GM23338 (cell line): Measurements from ENCODE around the gene GRIK4. TPM values are rescaled to one million over a fixed set of nuclear protein-coding genes. Genes with fewer than 3 reads are reported as not detected.

Experiments used
- ATAC-seq: fragments of 200-7000 bp; cut with Tn5 transposase; 3 replicates; pipeline ENCODE4 v1.9.1; 2020
- DNase-seq: peaks from one replicate; pipeline ENCODE4 v3.0.0-alpha.2; 2015; ENCODE audit warnings: low spot score
- H2AFZ ChIP-seq: fragments of 200-600 bp; sonication (generic); 2 replicates; pipeline ENCODE4 v1.8.0; 2016; ENCODE audit warnings: antibody characterized with exemption, mild to moderate bottlenecking, moderate library complexity
- H3F3A ChIP-seq: fragments of 200-600 bp; sonication (generic); replicated peaks from 2 replicates; pipeline ENCODE4 v1.8.0; 2017; ENCODE audit warnings: antibody characterized with exemption, mixed run types, low read depth
- H3K27ac ChIP-seq: fragments of 200-600 bp; sonication (generic); 2 replicates; pipeline ENCODE4 v1.6.1; 2016; ENCODE audit warnings: low read depth
- H3K27me3 ChIP-seq: fragments of 200-600 bp; sonication (generic); 2 replicates; pipeline ENCODE4 v1.8.0; 2016; ENCODE audit warnings: mild to moderate bottlenecking, mixed run types, moderate library complexity; ENCODE audit not compliant: insufficient read depth
- H3K36me3 ChIP-seq: fragments of 200-600 bp; sonication (generic); 2 replicates; pipeline ENCODE4 v1.8.0; 2016; ENCODE audit warnings: mild to moderate bottlenecking; ENCODE audit not compliant: insufficient read depth
- H3K4me1 ChIP-seq: fragments of 200-600 bp; sonication (generic); 2 replicates; pipeline ENCODE4 v1.8.0; 2016; ENCODE audit warnings: mild to moderate bottlenecking, moderate library complexity; ENCODE audit not compliant: insufficient read depth
- H3K4me2 ChIP-seq: fragments of 200-600 bp; sonication (generic); 2 replicates; pipeline ENCODE4 v1.7.1; 2017; ENCODE audit warnings: mixed run types
- H3K4me3 ChIP-seq: fragments of 200-600 bp; sonication (generic); 2 replicates; pipeline ENCODE4 v1.6.1; 2016; ENCODE audit warnings: mixed run types
- H3K79me2 ChIP-seq: fragments of 200-600 bp; sonication (generic); replicated peaks from 2 replicates; pipeline ENCODE4 v1.8.0; 2017; ENCODE audit warnings: mild to moderate bottlenecking; ENCODE audit not compliant: insufficient read depth
- H3K9me2 ChIP-seq: fragments of 200-600 bp; sonication (generic); 2 replicates; pipeline ENCODE4 v1.8.0; 2017; ENCODE audit not compliant: insufficient read depth
- H4K20me1 ChIP-seq: fragments of 200-600 bp; sonication (generic); replicated peaks from 2 replicates; pipeline ENCODE4 v1.8.0; 2017; ENCODE audit warnings: mild to moderate bottlenecking; ENCODE audit not compliant: insufficient read depth
- H3K27ac Mint-ChIP-seq: 2 replicates; pipeline ENCODE4 v1.8.0; 2020; ENCODE audit warnings: inconsistent platforms, mild to moderate bottlenecking, moderate library complexity, mixed read lengths
- H3K27me3 Mint-ChIP-seq: 3 replicates; pipeline ENCODE4 v1.8.0; 2022; ENCODE audit warnings: low read depth, mild to moderate bottlenecking, moderate library complexity, mixed read lengths, inconsistent platforms; ENCODE audit not compliant: insufficient read depth, poor library complexity
- H3K36me3 Mint-ChIP-seq: 3 replicates; pipeline ENCODE4 v1.8.0; 2021; ENCODE audit warnings: low read depth, mild to moderate bottlenecking, inconsistent platforms, moderate library complexity, mixed read lengths
- H3K4me1 Mint-ChIP-seq: 3 replicates; pipeline ENCODE4 v1.8.0; 2020; ENCODE audit warnings: mild to moderate bottlenecking, inconsistent platforms, mixed read lengths
- H3K4me3 Mint-ChIP-seq: 3 replicates; pipeline ENCODE4 v1.8.0; 2021; ENCODE audit warnings: moderate library complexity, mild to moderate bottlenecking, inconsistent platforms, mixed read lengths
- H3K9me3 Mint-ChIP-seq: 3 replicates; pipeline ENCODE4 v1.8.0; 2020; ENCODE audit warnings: moderate library complexity, mild to moderate bottlenecking, inconsistent platforms, mixed read lengths
- CREB1 ChIP-seq: fragments of 250-450 bp; sonication (Bioruptor Pico); IDR thresholded peaks from 2 replicates; pipeline ENCODE4 v1.5.0; 2020; ENCODE audit warnings: low read depth, mild to moderate bottlenecking, moderate library complexity
- CTCF ChIP-seq, 2 experiments: fragments of 200-600 bp in 1 of 2; sonication (generic) in 1 of 2; conservative IDR thresholded peaks; 2 replicates each; pipeline versions ENCODE4 v1.5.1 to v1.6.1; 2016 to 2017; ENCODE audit warnings: antibody characterized with exemption in 2 of 2, low read depth in 2 of 2, mild to moderate bottlenecking in 2 of 2, moderate library complexity in 1 of 2
- ETS1 ChIP-seq: IDR thresholded peaks from 2 replicates; pipeline ENCODE4 v1.6.1; 2016; ENCODE audit warnings: antibody characterized with exemption
- EZH2 ChIP-seq: fragments of 200-600 bp; sonication (generic); IDR thresholded peaks from one replicate; pipeline ENCODE4 v1.8.0; 2017; ENCODE audit warnings: antibody characterized with exemption, mild to moderate bottlenecking, low read depth; ENCODE audit not compliant: unreplicated experiment
- EZH2phosphoT487 ChIP-seq: fragments of 200-600 bp; sonication (generic); IDR thresholded peaks from one replicate; pipeline ENCODE4 v1.8.1; 2018; ENCODE audit warnings: antibody characterized with exemption; ENCODE audit not compliant: unreplicated experiment
- JUNB ChIP-seq: IDR thresholded peaks from one replicate; pipeline ENCODE4 v1.6.1; 2016; ENCODE audit warnings: antibody characterized with exemption; ENCODE audit not compliant: unreplicated experiment
- NANOG ChIP-seq: IDR thresholded peaks from 2 replicates; pipeline ENCODE4 v1.6.1; 2016; ENCODE audit warnings: antibody characterized with exemption, borderline replicate concordance
- POLR2AphosphoS5 ChIP-seq: IDR thresholded peaks from 2 replicates; pipeline ENCODE4 v1.6.1; 2016; ENCODE audit warnings: antibody characterized with exemption, low read depth
- REST ChIP-seq: IDR thresholded peaks from one replicate; pipeline ENCODE4 v1.6.1; 2018; ENCODE audit warnings: antibody characterized with exemption; ENCODE audit not compliant: unreplicated experiment
- STAT1 ChIP-seq: IDR thresholded peaks from one replicate; pipeline ENCODE4 v1.6.1; 2016; ENCODE audit warnings: antibody characterized with exemption; ENCODE audit not compliant: unreplicated experiment
- ZNF114 ChIP-seq: fragments of 250-450 bp; sonication (Bioruptor Pico); IDR thresholded peaks from 2 replicates; pipeline ENCODE4 v1.5.0; 2020; ENCODE audit warnings: mild to moderate bottlenecking, moderate library complexity
- ZNF331 ChIP-seq: fragments of 250-450 bp; sonication (Bioruptor Pico); IDR thresholded peaks from 2 replicates; pipeline ENCODE4 v1.5.0; 2020; ENCODE audit warnings: low read depth, mild to moderate bottlenecking, moderate library complexity
- ZNF462 ChIP-seq: fragments of 250-450 bp; sonication (Bioruptor Pico); IDR thresholded peaks from 2 replicates; pipeline ENCODE4 v1.5.0; 2020; ENCODE audit warnings: mild to moderate bottlenecking, moderate library complexity
- polyA plus RNA-seq: library from polyadenylated mRNA; unstranded; fragments of >200 nt; fragmentation: Nextera tagmentation; extraction: Ambion mirVana; gene quantifications from 2 replicates; pipeline ENCODE4 v1.2.1, GENCODE V29; 2016
- total RNA-seq: library from RNA; depleted of rRNA; stranded (reverse); fragments of >200 nt; shearing (Covaris generic); gene quantifications from 2 replicates; pipeline ENCODE4 v1.2.3, GENCODE V29; 2014

GRIK4 gene
- total and polyA plus RNA-seq, 2 experiments from 2014 or later = 0.63 to 2.2 TPM

- peaks cover 3% of the 10 kb centered on the region; the same call in 1 of the 3 replicates for H3K9me3 Mint-ChIP-seq
These were observed 209.2 kb downstream of the GRIK4 start for GRCh38 chr11:120720760-120721159.

More at GRCh38 chr11:120720760-120721159, 209.2 kb downstream of the GRIK4 start:
- Mint-ChIP-seq H3K27ac (no peak overlapping the region), H3K36me3 (no peaks in the 10 kb centered on the region), H3K4me3 (no peak overlapping the region), H3K4me1 (peaks cover 32% of the 10 kb centered on the region), H3K27me3 (peaks cover 7% of the 10 kb centered on the region)
- Histone ChIP-seq H3K9me2 (no peaks in the 10 kb centered on the region), H3K79me2 (no peaks in the 10 kb centered on the region), H3K36me3 (no peaks in the 10 kb centered on the region), H3K4me2 (no peak overlapping the region), H3K27ac (no peak overlapping the region), H3F3A (no peaks in the 10 kb centered on the region), H3K27me3 (no peaks in the 10 kb centered on the region), H2AFZ (no peak overlapping the region), H3K4me3 (no peak overlapping the region), H4K20me1 (no peaks in the 10 kb centered on the region), H3K4me1 (peaks cover 19% of the 10 kb centered on the region)
- no peak for TF ChIP-seq ZNF114 (CRISPR knock-in tag)
- no peak for TF ChIP-seq JUNB
- TF ChIP-seq ZNF462 (CRISPR knock-in tag) = no peak
- TF ChIP-seq EZH2phosphoT487 = no peak
- no peak for TF ChIP-seq EZH2
- no peak for TF ChIP-seq REST
- no peak for TF ChIP-seq ZNF331 (CRISPR knock-in tag)
- no peak for TF ChIP-seq NANOG
- TF ChIP-seq CTCF (conservative IDR thresholded peaks at IDR 0.05; ENCODE audit: low read depth in 2 of 2) = no peak
- no peak for TF ChIP-seq CREB1 (CRISPR knock-in tag)
- no peak for TF ChIP-seq ETS1
- TF ChIP-seq STAT1 = no peak
- TF ChIP-seq POLR2AphosphoS5 = no peak
- ATAC-seq (no peak), DNase-seq (no peak)
